ENCODE measurements around the gene SMC5.

SMC5 gene

GRCh38 chr9:70220216-70220615 is 38.6 kb upstream of the SMC5 start:
- no peak overlapping the region for H3K4me3 ChIP-seq (ENCODE audit: low read length, poor library complexity, severe bottlenecking)
- no peak overlapping the region for H3K4me2 ChIP-seq (ENCODE audit: low read depth, low read length, poor library complexity, severe bottlenecking)
- H3K9ac ChIP-seq (ENCODE audit: low read depth, low read length, poor library complexity, severe bottlenecking), result no peak overlapping the region
- no peaks in the 10 kb centered on the region for H3F3A ChIP-seq (ENCODE audit: low read depth)
- no peaks in the 10 kb centered on the region for H3K4me1 ChIP-seq (ENCODE audit: insufficient read depth, low read length, poor library complexity, severe bottlenecking)
- H3K9me3 ChIP-seq (ENCODE audit: insufficient read depth, low read depth, low read length), result no peaks in the 10 kb centered on the region
- no peaks in the 10 kb centered on the region for H3K9me2 ChIP-seq (replicated peaks; ENCODE audit: low read depth, low read length)
- no peaks in the 10 kb centered on the region for H3K27me3 ChIP-seq (ENCODE audit: insufficient read depth, low read length, poor library complexity, severe bottlenecking)
- H3K79me2 ChIP-seq (ENCODE audit: insufficient read depth, low read length), result no peaks in the 10 kb centered on the region
- TF ChIP-seq EZH2phosphoT487 (IDR thresholded peaks at IDR 0.05; ENCODE audit: borderline replicate concordance), result no peak
- no peak for TF ChIP-seq CTCF (conservative IDR thresholded peaks at IDR 0.05; ENCODE audit: low read length)
- H2AFZ ChIP-seq (ENCODE audit: low read length), result no peak overlapping the region
- no peaks in the 10 kb centered on the region for H4K20me1 ChIP-seq (ENCODE audit: insufficient read depth, low read length, poor library complexity, severe bottlenecking)
- no peaks in the 10 kb centered on the region for H3K36me3 ChIP-seq (ENCODE audit: insufficient read depth, low read length)

GRCh38 chr9:70222354-70222753 is 36.4 kb upstream of the SMC5 start:
- no peak overlapping the region for H3K9ac ChIP-seq (ENCODE audit: low read depth, low read length, poor library complexity, severe bottlenecking)
- no peaks in the 10 kb centered on the region for H3K4me1 ChIP-seq (ENCODE audit: insufficient read depth, low read length, poor library complexity, severe bottlenecking)
- no peak for TF ChIP-seq EZH2phosphoT487 (IDR thresholded peaks at IDR 0.05; ENCODE audit: borderline replicate concordance)
- TF ChIP-seq CTCF (conservative IDR thresholded peaks at IDR 0.05; ENCODE audit: low read length), result no peak
- H3K9me2 ChIP-seq (replicated peaks; ENCODE audit: low read depth, low read length), result no peaks in the 10 kb centered on the region
- H4K20me1 ChIP-seq (ENCODE audit: insufficient read depth, low read length, poor library complexity, severe bottlenecking), result no peaks in the 10 kb centered on the region
- no peaks in the 10 kb centered on the region for H3K36me3 ChIP-seq (ENCODE audit: insufficient read depth, low read length)
- H3F3A ChIP-seq (ENCODE audit: low read depth), result no peaks in the 10 kb centered on the region
- no peak overlapping the region for H2AFZ ChIP-seq (ENCODE audit: low read length)
- H3K79me2 ChIP-seq (ENCODE audit: insufficient read depth, low read length), result no peaks in the 10 kb centered on the region
- no peaks in the 10 kb centered on the region for H3K27me3 ChIP-seq (ENCODE audit: insufficient read depth, low read length, poor library complexity, severe bottlenecking)
- no peak overlapping the region for H3K4me3 ChIP-seq (ENCODE audit: low read length, poor library complexity, severe bottlenecking)
- H3K9me3 ChIP-seq (ENCODE audit: insufficient read depth, low read depth, low read length), result no peaks in the 10 kb centered on the region
- no peak overlapping the region for H3K4me2 ChIP-seq (ENCODE audit: low read depth, low read length, poor library complexity, severe bottlenecking)

GRCh38 chr9:70228118-70228517 is 30.7 kb upstream of the SMC5 start:
- Histone ChIP-seq H3K36me3 (ENCODE audit: insufficient read depth, low read length) (no peaks in the 10 kb centered on the region), H3K4me2 (ENCODE audit: low read depth, low read length, poor library complexity, severe bottlenecking) (no peak overlapping the region), H3K79me2 (ENCODE audit: insufficient read depth, low read length) (no peaks in the 10 kb centered on the region), H3K9me3 (ENCODE audit: insufficient read depth, low read depth, low read length) (no peaks in the 10 kb centered on the region), H3K9me2 (replicated peaks; ENCODE audit: low read depth, low read length) (no peaks in the 10 kb centered on the region), H3K9ac (ENCODE audit: low read depth, low read length, poor library complexity, severe bottlenecking) (no peak overlapping the region), H4K20me1 (ENCODE audit: insufficient read depth, low read length, poor library complexity, severe bottlenecking) (no peaks in the 10 kb centered on the region), H2AFZ (ENCODE audit: low read length) (no peak overlapping the region), H3F3A (ENCODE audit: low read depth) (no peaks in the 10 kb centered on the region), H3K27me3 (ENCODE audit: insufficient read depth, low read length, poor library complexity, severe bottlenecking) (no peaks in the 10 kb centered on the region), H3K4me3 (ENCODE audit: low read length, poor library complexity, severe bottlenecking) (no peak overlapping the region), H3K4me1 (ENCODE audit: insufficient read depth, low read length, poor library complexity, severe bottlenecking) (no peaks in the 10 kb centered on the region)
- TF ChIP-seq EZH2phosphoT487 (IDR thresholded peaks at IDR 0.05; ENCODE audit: borderline replicate concordance), result no peak
- no peak for TF ChIP-seq CTCF (conservative IDR thresholded peaks at IDR 0.05; ENCODE audit: low read length)

All from Loucy (cell line).